ENCODE results near the gene DDX27.

The DDX27 gene

DNA sequence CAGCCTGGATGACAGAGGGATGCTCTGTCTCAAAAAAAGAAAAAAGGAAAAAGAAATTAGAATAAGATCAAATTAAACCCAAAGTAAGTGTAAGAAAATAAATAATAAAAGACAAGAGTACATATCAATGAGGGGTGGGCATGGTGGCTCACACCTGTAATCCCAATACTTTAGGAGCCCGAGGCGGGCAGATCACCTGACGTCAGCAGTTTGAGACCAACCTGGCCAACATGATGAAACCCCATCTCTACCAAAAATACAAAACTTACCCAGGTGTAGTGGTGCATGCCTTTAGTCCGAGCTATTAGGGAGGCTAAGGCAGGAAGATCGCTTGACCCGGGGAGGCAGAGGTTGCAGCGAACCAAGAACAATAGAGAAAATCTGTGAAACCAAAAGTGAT lies 16.2 kb upstream of the DDX27 start:
- Histone ChIP-seq H4K20me1 (ENCODE audit: insufficient read depth, low read length, poor library complexity, severe bottlenecking) (no peaks in the 10 kb centered on the region), H3K9ac (ENCODE audit: low read depth, low read length, poor library complexity, severe bottlenecking) (no peak overlapping the region), H3K4me1 (ENCODE audit: insufficient read depth, low read length, poor library complexity, severe bottlenecking) (no peaks in the 10 kb centered on the region), H2AFZ (ENCODE audit: low read length) (no peak overlapping the region), H3K4me2 (ENCODE audit: low read depth, low read length, poor library complexity, severe bottlenecking) (no peak overlapping the region), H3K4me3 (ENCODE audit: low read length, poor library complexity, severe bottlenecking) (no peak overlapping the region), H3K36me3 (ENCODE audit: insufficient read depth, low read length) (no peaks in the 10 kb centered on the region), H3K9me3 (ENCODE audit: insufficient read depth, low read depth, low read length) (no peaks in the 10 kb centered on the region), H3K27me3 (ENCODE audit: insufficient read depth, low read length, poor library complexity, severe bottlenecking) (no peaks in the 10 kb centered on the region), H3K9me2 (replicated peaks; ENCODE audit: low read depth, low read length) (no peaks in the 10 kb centered on the region), H3K79me2 (ENCODE audit: insufficient read depth, low read length) (no peaks in the 10 kb centered on the region), H3F3A (ENCODE audit: low read depth) (no peaks in the 10 kb centered on the region)
- TF ChIP-seq, protein P1, sequence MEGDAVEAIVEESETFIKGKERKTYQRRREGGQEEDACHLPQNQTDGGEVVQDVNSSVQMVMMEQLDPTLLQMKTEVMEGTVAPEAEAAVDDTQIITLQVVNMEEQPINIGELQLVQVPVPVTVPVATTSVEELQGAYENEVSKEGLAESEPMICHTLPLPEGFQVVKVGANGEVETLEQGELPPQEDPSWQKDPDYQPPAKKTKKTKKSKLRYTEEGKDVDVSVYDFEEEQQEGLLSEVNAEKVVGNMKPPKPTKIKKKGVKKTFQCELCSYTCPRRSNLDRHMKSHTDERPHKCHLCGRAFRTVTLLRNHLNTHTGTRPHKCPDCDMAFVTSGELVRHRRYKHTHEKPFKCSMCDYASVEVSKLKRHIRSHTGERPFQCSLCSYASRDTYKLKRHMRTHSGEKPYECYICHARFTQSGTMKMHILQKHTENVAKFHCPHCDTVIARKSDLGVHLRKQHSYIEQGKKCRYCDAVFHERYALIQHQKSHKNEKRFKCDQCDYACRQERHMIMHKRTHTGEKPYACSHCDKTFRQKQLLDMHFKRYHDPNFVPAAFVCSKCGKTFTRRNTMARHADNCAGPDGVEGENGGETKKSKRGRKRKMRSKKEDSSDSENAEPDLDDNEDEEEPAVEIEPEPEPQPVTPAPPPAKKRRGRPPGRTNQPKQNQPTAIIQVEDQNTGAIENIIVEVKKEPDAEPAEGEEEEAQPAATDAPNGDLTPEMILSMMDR (conservative IDR thresholded peaks at IDR 0.05; ENCODE audit: low read length), result no peak
- no peak for TF ChIP-seq EZH2phosphoT487 (IDR thresholded peaks at IDR 0.05; ENCODE audit: borderline replicate concordance)

DNA sequence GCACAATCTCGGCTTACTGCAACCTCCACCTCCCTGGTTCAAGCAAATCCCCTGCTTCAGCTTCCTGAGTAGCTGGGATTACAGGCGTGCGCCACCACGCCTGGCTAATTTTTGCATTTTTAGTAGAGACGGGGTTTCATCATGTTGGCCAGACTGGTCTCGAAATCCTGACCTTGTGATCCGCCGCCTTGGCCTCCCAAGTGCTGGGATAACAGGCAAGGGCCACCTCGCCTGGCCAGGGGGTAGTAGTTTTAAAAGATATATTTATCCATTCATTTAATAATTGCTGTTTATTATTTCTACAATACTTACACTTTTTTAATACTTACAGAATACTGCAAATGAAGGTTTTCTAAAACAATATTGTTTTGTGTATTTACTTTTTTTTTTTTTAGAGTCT lies 15.5 kb upstream of the DDX27 start:
- H2AFZ ChIP-seq (ENCODE audit: low read length), result no peak overlapping the region
- H3K4me2 ChIP-seq (ENCODE audit: low read depth, low read length, poor library complexity, severe bottlenecking), result no peak overlapping the region
- H3K9ac ChIP-seq (ENCODE audit: low read depth, low read length, poor library complexity, severe bottlenecking), result no peak overlapping the region
- H3K27me3 ChIP-seq (ENCODE audit: insufficient read depth, low read length, poor library complexity, severe bottlenecking), result no peaks in the 10 kb centered on the region
- no peaks in the 10 kb centered on the region for H3K79me2 ChIP-seq (ENCODE audit: insufficient read depth, low read length)
- no peaks in the 10 kb centered on the region for H3K9me2 ChIP-seq (replicated peaks; ENCODE audit: low read depth, low read length)
- TF ChIP-seq, protein P1 (conservative IDR thresholded peaks at IDR 0.05; ENCODE audit: low read length), result no peak
- no peak for TF ChIP-seq EZH2phosphoT487 (IDR thresholded peaks at IDR 0.05; ENCODE audit: borderline replicate concordance)
- no peaks in the 10 kb centered on the region for H3F3A ChIP-seq (ENCODE audit: low read depth)
- no peaks in the 10 kb centered on the region for H4K20me1 ChIP-seq (ENCODE audit: insufficient read depth, low read length, poor library complexity, severe bottlenecking)
- no peaks in the 10 kb centered on the region for H3K9me3 ChIP-seq (ENCODE audit: insufficient read depth, low read depth, low read length)
- H3K4me1 ChIP-seq (ENCODE audit: insufficient read depth, low read length, poor library complexity, severe bottlenecking), result no peaks in the 10 kb centered on the region
- H3K36me3 ChIP-seq (ENCODE audit: insufficient read depth, low read length), result no peaks in the 10 kb centered on the region
- no peak overlapping the region for H3K4me3 ChIP-seq (ENCODE audit: low read length, poor library complexity, severe bottlenecking)

DNA sequence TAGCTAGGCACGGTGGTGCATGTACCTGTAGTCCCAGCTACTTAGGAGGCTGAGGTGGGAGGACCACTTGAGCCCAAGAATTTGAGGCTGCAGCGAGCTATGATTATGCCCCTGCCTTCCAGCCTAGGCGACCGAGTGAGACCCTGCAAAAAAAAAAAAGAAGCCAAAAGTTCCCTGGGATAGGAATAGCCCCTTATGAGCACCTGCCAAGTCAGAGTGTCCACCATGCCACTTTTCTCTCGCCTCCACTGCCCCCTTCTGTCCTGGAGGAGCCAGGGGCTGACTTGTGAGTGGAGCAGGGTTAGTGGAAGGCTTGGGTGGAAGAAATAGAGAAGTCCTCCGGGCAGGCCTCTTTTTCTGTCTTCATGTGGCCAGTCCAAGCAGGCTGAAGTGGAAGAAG lies 12.1 kb upstream of the DDX27 start:
- H3K9me3 ChIP-seq (ENCODE audit: insufficient read depth, low read depth, low read length), result no peaks in the 10 kb centered on the region
- no peaks in the 10 kb centered on the region for H3K4me1 ChIP-seq (ENCODE audit: insufficient read depth, low read length, poor library complexity, severe bottlenecking)
- H3K36me3 ChIP-seq (ENCODE audit: insufficient read depth, low read length), result no peaks in the 10 kb centered on the region
- H3F3A ChIP-seq (ENCODE audit: low read depth), result no peaks in the 10 kb centered on the region
- H3K79me2 ChIP-seq (ENCODE audit: insufficient read depth, low read length), result no peaks in the 10 kb centered on the region
- no peaks in the 10 kb centered on the region for H3K9me2 ChIP-seq (replicated peaks; ENCODE audit: low read depth, low read length)
- TF ChIP-seq EZH2phosphoT487 (IDR thresholded peaks at IDR 0.05; ENCODE audit: borderline replicate concordance), result no peak
- TF ChIP-seq, protein P1 (conservative IDR thresholded peaks at IDR 0.05; ENCODE audit: low read length), result peak; percentile 54
- no peak overlapping the region for H3K4me2 ChIP-seq (ENCODE audit: low read depth, low read length, poor library complexity, severe bottlenecking)
- no peak overlapping the region for H2AFZ ChIP-seq (ENCODE audit: low read length)
- no peak overlapping the region for H3K9ac ChIP-seq (ENCODE audit: low read depth, low read length, poor library complexity, severe bottlenecking)
- no peak overlapping the region for H3K4me3 ChIP-seq (ENCODE audit: low read length, poor library complexity, severe bottlenecking)
- H4K20me1 ChIP-seq (ENCODE audit: insufficient read depth, low read length, poor library complexity, severe bottlenecking), result no peaks in the 10 kb centered on the region
- no peaks in the 10 kb centered on the region for H3K27me3 ChIP-seq (ENCODE audit: insufficient read depth, low read length, poor library complexity, severe bottlenecking)
